ENCODE data around the gene GPLD1.

The GPLD1 gene

DNA sequence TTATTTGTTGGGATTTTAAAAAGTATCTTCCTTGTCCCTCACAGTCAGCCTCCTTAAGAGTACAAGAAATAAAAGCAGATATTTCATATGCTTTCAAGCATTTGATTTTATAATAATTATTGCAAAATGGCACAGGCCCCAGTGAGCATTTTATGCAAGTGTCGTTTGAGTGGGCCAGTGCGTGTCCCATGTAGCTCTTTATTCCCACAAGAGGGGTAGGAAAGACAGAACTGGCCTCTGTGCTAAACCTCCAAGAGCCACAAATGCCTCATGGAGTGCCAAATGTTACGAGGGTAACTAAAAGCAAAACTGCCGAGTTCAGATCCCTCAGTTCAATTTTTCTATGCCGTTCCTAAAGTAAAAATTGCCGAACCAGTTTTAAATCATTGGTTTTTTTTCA is 12.7 kb downstream of the GPLD1 start:
- no peak for TF ChIP-seq CTCF (IDR thresholded peaks at IDR 0.05; ENCODE audit: low read depth, low read length)
- no peak overlapping the region for H3K4me3 ChIP-seq (ENCODE audit: low read depth, low read length)

DNA sequence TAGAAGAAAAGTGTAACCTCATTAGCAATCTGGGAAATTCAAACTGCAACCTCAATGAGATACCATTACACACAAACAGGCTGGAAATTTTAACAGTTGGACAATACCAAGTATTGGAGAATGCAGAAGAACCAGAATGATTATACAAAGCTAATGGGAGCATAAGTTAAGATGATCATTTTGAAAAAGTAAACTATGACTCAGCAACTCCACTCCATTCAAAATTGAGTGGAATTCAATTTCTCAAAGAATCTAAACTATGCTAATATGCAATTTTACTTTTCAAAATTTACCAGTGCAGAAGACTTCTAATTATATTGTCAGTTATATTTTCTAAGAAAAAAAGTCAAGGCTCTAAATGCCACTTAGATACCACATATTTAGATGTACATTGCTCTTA is 17.2 kb downstream of the GPLD1 start:
- no peak for TF ChIP-seq CTCF (IDR thresholded peaks at IDR 0.05; ENCODE audit: low read depth, low read length)
- H3K4me3 ChIP-seq (ENCODE audit: low read depth, low read length): no peak overlapping the region

- no peak for TF ChIP-seq CTCF (IDR thresholded peaks at IDR 0.05; ENCODE audit: low read depth, low read length)
- no peak overlapping the region for H3K4me3 ChIP-seq (ENCODE audit: low read depth, low read length)
Measured at GRCh38 chr6:24469811-24470210, 19.6 kb downstream of the GPLD1 start.

DNA sequence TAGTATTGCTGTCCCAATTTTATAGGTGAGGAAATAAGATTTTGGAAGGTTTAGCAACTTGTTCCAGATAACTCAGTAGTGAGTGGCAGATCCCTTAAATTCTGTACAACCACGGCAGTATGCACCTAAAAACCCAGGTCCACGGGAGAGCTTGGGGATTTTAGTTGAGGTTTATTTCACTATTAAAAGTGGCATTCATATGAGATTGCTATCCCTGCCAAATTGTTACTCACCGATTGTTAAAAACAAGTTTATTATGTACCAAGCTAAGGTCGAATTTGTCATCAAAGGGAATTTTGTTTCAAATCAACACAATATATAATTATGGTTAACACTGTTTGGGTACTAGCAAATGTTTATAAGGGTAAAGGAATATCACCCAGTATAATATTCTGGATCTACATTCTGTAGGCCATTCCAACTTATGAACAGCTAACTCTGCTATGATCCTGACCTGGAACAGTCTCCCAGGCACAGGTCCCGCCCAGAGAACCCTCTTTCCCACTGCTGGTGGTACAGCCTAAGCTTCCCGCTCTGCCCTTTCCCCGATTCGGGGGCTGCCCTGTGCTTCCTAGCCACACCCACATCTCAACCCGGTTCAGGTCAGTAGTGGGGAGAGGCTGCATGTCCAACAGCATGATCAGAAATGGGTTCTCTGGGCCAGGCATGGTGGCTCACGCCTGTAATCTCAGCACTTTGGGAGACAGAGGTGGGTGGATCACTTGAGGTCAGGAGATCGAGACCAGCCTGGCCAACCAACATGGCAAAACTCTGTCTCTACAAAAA is 24.9 kb downstream of the GPLD1 start:
- TF ChIP-seq CTCF (IDR thresholded peaks at IDR 0.05; ENCODE audit: low read depth, low read length): no peak
- H3K4me3 ChIP-seq (ENCODE audit: low read depth, low read length): no peak overlapping the region

GRCh38 chr6:24460966-24461365 is 28.4 kb downstream of the GPLD1 start:
- no peak overlapping the region for H3K4me3 ChIP-seq (ENCODE audit: low read depth, low read length)
- TF ChIP-seq CTCF (IDR thresholded peaks at IDR 0.05; ENCODE audit: low read depth, low read length): no peak

GRCh38 chr6:24458941-24459340 is 30.4 kb downstream of the GPLD1 start:
- H3K4me3 ChIP-seq (ENCODE audit: low read depth, low read length): no peak overlapping the region
- no peak for TF ChIP-seq CTCF (IDR thresholded peaks at IDR 0.05; ENCODE audit: low read depth, low read length)

DNA sequence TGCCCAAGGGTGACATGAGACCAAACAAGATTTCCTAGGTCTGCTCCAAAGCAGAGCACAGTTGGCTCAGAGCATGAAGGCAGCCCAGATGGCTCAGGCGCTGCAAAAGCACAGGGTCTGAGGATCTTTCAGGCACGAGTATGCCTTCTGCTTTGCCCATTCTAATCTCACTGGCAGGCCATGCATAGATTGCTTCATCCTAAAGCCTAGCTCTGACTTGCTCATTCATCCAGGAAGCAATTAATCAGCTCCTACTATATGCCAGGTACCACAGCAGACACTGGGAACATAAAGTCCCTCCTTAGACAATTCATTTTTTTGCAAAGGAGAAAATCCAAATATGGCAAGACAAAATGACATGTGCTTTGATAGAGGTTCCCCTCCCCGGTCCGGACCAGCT is 31.2 kb downstream of the GPLD1 start:
- H3K4me3 ChIP-seq (ENCODE audit: low read depth, low read length): no peak overlapping the region
- TF ChIP-seq CTCF (IDR thresholded peaks at IDR 0.05; ENCODE audit: low read depth, low read length): no peak
